Spleen (tissue), 11 donors: ENCODE results near the gene SWSAP1. TPM values are rescaled to one million over a fixed set of nuclear protein-coding genes. Genes with fewer than 3 reads are reported as not detected.
A peak's percentile ranks its signal among the peaks of the same experiment; 100 is the strongest.

Experiments
- DNase-seq: peaks from one replicate; pipeline ENCODE4 v3.0.0-alpha.2; 2020
- H3K27ac ChIP-seq, 8 donors: fragments of 200-600 bp; sonication (generic) in 7 of 8; 1 replicate in 4 of 8; 2 replicates in 4 of 8; pipeline versions ENCODE4 v1.5.0 to v1.8.0; 2016 to 2021; ENCODE audit warnings: inconsistent platforms in 4 of 8, mild to moderate bottlenecking in 4 of 8, moderate library complexity in 1 of 8
- H3K27me3 ChIP-seq, 7 donors: fragments of 200-600 bp; sonication (generic) in 6 of 7; replicated peaks in 1 of 7; 1 replicate in 4 of 7; 2 replicates in 3 of 7; pipeline versions ENCODE4 v1.5.0 to v1.8.0; 2016 to 2021; ENCODE audit warnings: inconsistent platforms in 3 of 7, mild to moderate bottlenecking in 1 of 7
- H3K36me3 ChIP-seq, 6 donors: fragments of 200-600 bp; sonication (generic) in 5 of 6; 1 replicate in 4 of 6; 2 replicates in 2 of 6; pipeline versions ENCODE4 v1.5.0 to v1.8.0; 2016 to 2021; ENCODE audit warnings: inconsistent platforms in 2 of 6
- H3K4me1 ChIP-seq, 6 donors: fragments of 200-600 bp; sonication (generic) in 5 of 6; 1 replicate in 3 of 6; 2 replicates in 3 of 6; pipeline versions ENCODE4 v1.5.0 to v1.8.0; 2016 to 2021; ENCODE audit warnings: inconsistent platforms in 3 of 6
- H3K4me3 ChIP-seq, 8 donors: fragments of 200-600 bp; sonication (generic) in 7 of 8; 1 replicate in 4 of 8; 2 replicates in 4 of 8; pipeline versions ENCODE4 v1.5.0 to v1.8.0; 2016 to 2021; ENCODE audit warnings: inconsistent platforms in 4 of 8, mild to moderate bottlenecking in 4 of 8, moderate library complexity in 2 of 8
- H3K9me3 ChIP-seq, 8 donors: fragments of 200-600 bp; sonication (generic) in 7 of 8; 1 replicate in 4 of 8; 2 replicates in 4 of 8; pipeline versions ENCODE4 v1.5.0 to v1.8.0; 2016 to 2021; ENCODE audit warnings: inconsistent platforms in 4 of 8
- POLR2A ChIP-seq, 3 donors: fragments of 450-650 bp; IDR thresholded peaks; one replicate each; pipeline ENCODE4 v1.5.1; 2017; ENCODE audit warnings: antibody characterized with exemption in 3 of 3, mild to moderate bottlenecking in 1 of 3
- POLR2AphosphoS5 ChIP-seq, 3 donors: sonication (generic); formaldehyde crosslinking; IDR thresholded peaks; one replicate each; pipeline ENCODE4 v1.5.1; 2017; ENCODE audit warnings: antibody characterized with exemption in 3 of 3
- WGBS, 5 donors: extraction: QIAGEN DNeasy Blood & Tissue Kit in 3 of 5; methylation state at CpG; one replicate each; pipeline versions ENCODE4 v1.1.5 to v1.1.7; 2013 to 2018; 5-methylcytosine and 5-hydroxymethylcytosine counted together
- intact Hi-C: fragments of 100-400 bp; cut with DNase I; formaldehyde crosslinking; loops from one replicate; pipeline ENCODE4 v1.15.0; 2023; ENCODE audit warnings: low total_unique reads
- polyA plus RNA-seq, 3 donors: library from polyadenylated mRNA; stranded (reverse); fragments of 200-250 nt; gene quantifications; one replicate each; pipeline ENCODE4 v1.2.1, GENCODE V29; 2013
- total RNA-seq, 7 donors: library from RNA; depleted of rRNA in 3 of 7; stranded (reverse); fragments of >200 nt in 3 of 7; fragmentation: NEBNext Ultra II Directional in 4 of 7; extraction: Animal tissue kit (Norgen Biotek cat#: 25700) in 4 of 7; gene quantifications; one replicate each; pipeline versions ENCODE4 v1.1.0 to v1.2.1, GENCODE V29; 2016 to 2021
- TF ChIP-seq, protein P1 (sequence below), 11 experiments: fragments of 200-600 bp in 7 of 11; fragments of 450-650 bp in 4 of 11; sonication (generic) in 4 of 11; IDR thresholded peaks in 8 of 11; conservative IDR thresholded peaks in 3 of 11; 1 replicate in 7 of 11; 2 replicates in 4 of 11; pipeline versions ENCODE4 v1.4.0 to v1.8.0; 2016 to 2021; ENCODE audit warnings: antibody characterized with exemption in 11 of 11, inconsistent platforms in 4 of 11, mild to moderate bottlenecking in 1 of 11
- donor health status: healthy with polysubstance abuse.
- donor health status: DM: no; HTN: no; CAD: no; lungs with moderate emphysema.
- donor health status: DM: no; HTN: no; CAD: no.
- donor health status: Bipolar disorder and iron deficiency.
- donor health status: healthy.
- donor health status: DM: no; HTN: no; CAD: no.
- donor health status: DM: yes; HTN: yes; CAD: no.

Gene SWSAP1
- total and polyA plus RNA-seq, 10 donors, result 2.7 to 9.3 (median 4.7) TPM

DNA sequence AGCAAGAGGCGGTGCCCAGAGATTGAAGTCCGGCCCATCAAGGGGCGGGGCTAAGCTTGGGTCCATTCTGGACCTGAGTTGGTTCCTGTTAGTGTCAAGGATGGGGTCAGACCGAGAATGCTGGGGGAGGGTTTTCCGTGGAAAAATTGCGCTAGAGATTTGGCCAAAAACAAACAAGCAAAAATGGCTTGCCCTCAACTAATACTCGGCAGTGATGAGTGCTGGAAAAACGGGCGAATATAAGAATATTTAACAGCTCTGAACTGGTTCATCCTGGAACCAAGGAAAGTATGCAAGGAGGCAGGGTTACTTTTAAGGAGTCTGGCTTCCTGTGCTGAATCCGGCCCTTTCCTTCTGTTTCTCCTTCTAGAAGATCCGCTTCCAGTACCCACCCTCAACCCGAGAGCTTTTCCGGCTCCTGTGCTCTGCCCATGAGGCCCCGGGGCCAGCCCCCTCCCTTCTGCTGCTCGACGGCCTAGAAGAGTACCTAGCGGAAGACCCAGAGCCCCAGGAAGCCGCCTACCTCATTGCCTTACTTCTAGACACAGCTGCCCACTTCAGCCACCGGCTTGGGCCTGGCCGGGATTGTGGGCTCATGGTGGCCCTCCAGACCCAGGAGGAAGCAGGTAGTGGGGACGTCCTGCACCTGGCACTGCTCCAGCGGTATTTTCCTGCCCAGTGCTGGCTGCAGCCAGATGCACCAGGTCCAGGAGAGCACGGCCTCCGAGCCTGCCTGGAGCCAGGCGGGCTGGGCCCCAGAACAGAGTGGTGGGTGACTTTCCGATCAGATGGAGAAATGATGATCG is 880 bp downstream of the SWSAP1 start:
- TF ChIP-seq, protein P1, sequence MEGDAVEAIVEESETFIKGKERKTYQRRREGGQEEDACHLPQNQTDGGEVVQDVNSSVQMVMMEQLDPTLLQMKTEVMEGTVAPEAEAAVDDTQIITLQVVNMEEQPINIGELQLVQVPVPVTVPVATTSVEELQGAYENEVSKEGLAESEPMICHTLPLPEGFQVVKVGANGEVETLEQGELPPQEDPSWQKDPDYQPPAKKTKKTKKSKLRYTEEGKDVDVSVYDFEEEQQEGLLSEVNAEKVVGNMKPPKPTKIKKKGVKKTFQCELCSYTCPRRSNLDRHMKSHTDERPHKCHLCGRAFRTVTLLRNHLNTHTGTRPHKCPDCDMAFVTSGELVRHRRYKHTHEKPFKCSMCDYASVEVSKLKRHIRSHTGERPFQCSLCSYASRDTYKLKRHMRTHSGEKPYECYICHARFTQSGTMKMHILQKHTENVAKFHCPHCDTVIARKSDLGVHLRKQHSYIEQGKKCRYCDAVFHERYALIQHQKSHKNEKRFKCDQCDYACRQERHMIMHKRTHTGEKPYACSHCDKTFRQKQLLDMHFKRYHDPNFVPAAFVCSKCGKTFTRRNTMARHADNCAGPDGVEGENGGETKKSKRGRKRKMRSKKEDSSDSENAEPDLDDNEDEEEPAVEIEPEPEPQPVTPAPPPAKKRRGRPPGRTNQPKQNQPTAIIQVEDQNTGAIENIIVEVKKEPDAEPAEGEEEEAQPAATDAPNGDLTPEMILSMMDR (IDR thresholded peaks at IDR 0.05 in 8 of 11, conservative IDR thresholded peaks at IDR 0.05 in 3 of 11), result no peak
- TF ChIP-seq POLR2A (IDR thresholded peaks at IDR 0.05), result peak in 2 of 3 donors; percentile 68 to 83
- TF ChIP-seq POLR2AphosphoS5 (IDR thresholded peaks at IDR 0.05), result peak; percentile 46 to 85 (median 73)
- peaks cover 35 to 67% (median 49%) of the 10 kb centered on the region in 6 donors for H3K4me1 ChIP-seq
- no peaks in the 10 kb centered on the region for H3K27me3 ChIP-seq
- intact Hi-C loops, result no loop called here
- H3K27ac ChIP-seq, result peak overlapping the region; percentile 91 to 100 (median 96)
- H3K4me3 ChIP-seq, result peak overlapping the region; percentile 20 to 72 (median 58)
- WGBS, 5 donors, result 4 to 6% (median 5%) methylated on average over 23 to 27 of the region's 27 CpGs
- peaks cover 0 to 28% (median 2%) of the 10 kb centered on the region in 6 donors for H3K36me3 ChIP-seq
- H3K9me3 ChIP-seq, result no peaks in the 10 kb centered on the region
- peak; percentile 95 for DNase-seq

DNA sequence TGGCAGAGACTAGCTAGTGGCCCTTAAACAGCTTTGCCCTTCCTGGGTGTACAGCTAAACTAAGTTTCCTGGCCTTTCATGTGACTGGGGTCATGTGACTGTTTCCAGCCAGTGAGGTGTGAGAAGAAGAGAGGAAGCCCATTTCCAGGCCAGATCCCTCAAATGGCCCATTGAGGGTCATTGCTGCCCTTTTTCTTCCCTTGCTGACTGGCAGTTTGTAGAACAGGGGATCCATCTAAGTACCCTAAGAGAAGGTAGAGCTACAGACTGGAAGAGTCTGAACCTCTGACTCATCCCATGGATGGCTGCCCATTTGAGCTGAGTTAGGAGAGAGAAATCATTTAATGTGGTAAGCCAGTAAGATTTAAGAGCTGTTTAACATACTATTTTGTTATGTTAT is 2.8 kb downstream of the SWSAP1 start:
- peak overlapping the region in 1 of 8 donors; percentile 7 for H3K4me3 ChIP-seq
- peaks cover 0 to 5% (median 0%) of the 10 kb centered on the region in 7 donors for H3K27me3 ChIP-seq
- no peak for DNase-seq
- peaks cover 38 to 86% (median 67%) of the 10 kb centered on the region in 6 donors for H3K4me1 ChIP-seq
- H3K9me3 ChIP-seq, result no peaks in the 10 kb centered on the region
- H3K36me3 ChIP-seq, result peaks cover 0 to 16% (median 2%) of the 10 kb centered on the region in 6 donors
- TF ChIP-seq POLR2A (IDR thresholded peaks at IDR 0.05), result no peak
- no peak for TF ChIP-seq POLR2AphosphoS5 (IDR thresholded peaks at IDR 0.05)
- TF ChIP-seq, protein P1 (IDR thresholded peaks at IDR 0.05 in 8 of 11, conservative IDR thresholded peaks at IDR 0.05 in 3 of 11), result no peak
- peak overlapping the region; percentile 27 to 97 (median 96) for H3K27ac ChIP-seq
- intact Hi-C loops, result no loop called here

DNA sequence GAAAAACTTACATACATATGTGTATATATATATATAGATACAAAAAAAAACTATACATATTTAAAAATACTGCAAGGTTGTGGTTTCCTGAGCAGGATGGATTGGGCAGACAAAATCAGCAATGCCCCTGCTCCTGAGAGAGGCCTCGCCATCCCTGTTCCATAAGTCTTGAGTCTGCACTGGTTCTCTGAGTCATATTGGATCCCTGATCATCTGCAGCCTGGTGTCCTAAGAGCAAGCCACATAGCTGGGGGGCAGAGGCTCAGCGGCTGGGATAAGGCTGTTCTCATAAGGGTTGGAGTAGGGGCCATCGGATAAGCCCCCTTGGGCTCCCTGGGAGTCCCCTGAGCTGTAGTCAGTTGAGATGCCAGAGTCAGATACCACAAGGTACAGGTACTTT is 3.3 kb downstream of the SWSAP1 start:
- Histone ChIP-seq H3K27ac (peak overlapping the region in 5 of 8 donors; percentile 54 to 97 (median 96)), H3K4me3 (no peak overlapping the region), H3K27me3 (peaks cover 0 to 10% (median 0%) of the 10 kb centered on the region in 7 donors), H3K4me1 (peaks cover 38 to 91% (median 72%) of the 10 kb centered on the region in 6 donors), H3K36me3 (peaks cover 0 to 16% (median 2%) of the 10 kb centered on the region in 6 donors), H3K9me3 (no peaks in the 10 kb centered on the region)
- TF ChIP-seq, protein P1 (IDR thresholded peaks at IDR 0.05 in 8 of 11, conservative IDR thresholded peaks at IDR 0.05 in 3 of 11), result no peak
- TF ChIP-seq POLR2A (IDR thresholded peaks at IDR 0.05), result no peak
- no peak for TF ChIP-seq POLR2AphosphoS5 (IDR thresholded peaks at IDR 0.05)
- intact Hi-C loops, result no loop called here
- no peak for DNase-seq
- 89 to 95% (median 93%) methylated on average over 3 of the region's 3 CpGs for WGBS, 5 donors
